8988T (cell line): ENCODE results near the gene ATXN1.
"Not testable (repeated sequence)": the region's sequence is repeated elsewhere in the genome, so short reads cannot be mapped to it uniquely, and the experiment has no call there.

ENCODE experiments used
- DNase-seq: peaks from one replicate; pipeline ENCODE4 v3.0.0; 2011

The ATXN1 gene

DNA sequence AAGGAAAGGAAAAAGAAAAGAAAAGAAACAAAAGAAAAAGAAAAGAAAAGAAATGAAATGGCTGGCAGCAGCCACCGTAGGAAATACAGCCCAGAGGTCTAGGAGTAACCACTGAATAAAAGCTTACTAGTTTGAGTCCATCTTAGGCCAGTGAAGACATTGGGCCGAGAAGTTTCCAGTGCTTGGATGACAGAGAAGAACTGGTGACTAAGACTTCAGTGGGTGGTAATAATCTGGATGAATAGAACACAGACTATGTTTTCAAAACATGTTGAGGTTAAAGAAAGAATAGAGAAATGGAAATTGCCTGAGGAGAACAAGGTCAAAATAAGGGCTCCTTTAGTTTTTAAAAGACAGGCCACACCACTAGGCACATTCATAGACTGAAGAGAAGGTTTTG, 198.8 kb downstream of the ATXN1 start:
- no peak for DNase-seq

DNA sequence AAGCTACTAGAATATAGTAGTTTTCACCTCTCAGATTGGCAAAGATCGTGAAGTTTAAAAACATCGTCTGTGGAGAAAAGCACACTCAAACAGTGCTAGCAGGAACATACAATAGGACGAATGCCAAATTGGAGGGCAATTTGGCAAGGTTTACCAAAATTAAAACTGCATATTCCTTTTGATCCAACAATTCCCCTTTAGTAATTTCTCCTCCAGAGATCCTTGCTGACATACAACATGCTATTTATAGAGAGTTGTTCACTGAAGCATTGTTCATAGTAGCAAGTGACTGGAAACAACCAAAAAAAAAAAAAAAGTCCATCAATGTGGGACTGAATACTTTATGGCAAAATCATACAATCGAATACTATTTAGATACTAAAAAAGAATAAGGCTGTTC, 202.2 kb downstream of the ATXN1 start:
- no peak for DNase-seq

DNA sequence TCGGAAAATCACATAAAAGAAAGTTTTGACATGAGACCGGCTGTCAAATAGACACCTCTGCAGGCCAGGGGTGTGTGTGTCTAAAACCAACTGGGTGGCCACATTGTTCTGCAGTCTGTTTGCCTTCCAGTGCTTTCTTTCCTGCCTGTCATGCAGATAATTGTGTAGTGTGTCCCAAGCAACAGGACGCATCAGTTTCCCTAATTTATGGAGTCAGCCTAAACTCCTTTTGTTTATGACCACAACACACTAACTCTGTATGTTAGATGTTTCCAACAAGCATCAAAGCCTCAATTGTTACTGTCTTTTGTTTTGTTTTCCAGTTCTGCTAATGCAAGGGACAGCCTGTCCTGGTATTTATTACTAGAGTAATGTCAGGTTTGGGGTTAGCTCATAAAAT, 205.7 kb downstream of the ATXN1 start:
- no peak for DNase-seq

DNA sequence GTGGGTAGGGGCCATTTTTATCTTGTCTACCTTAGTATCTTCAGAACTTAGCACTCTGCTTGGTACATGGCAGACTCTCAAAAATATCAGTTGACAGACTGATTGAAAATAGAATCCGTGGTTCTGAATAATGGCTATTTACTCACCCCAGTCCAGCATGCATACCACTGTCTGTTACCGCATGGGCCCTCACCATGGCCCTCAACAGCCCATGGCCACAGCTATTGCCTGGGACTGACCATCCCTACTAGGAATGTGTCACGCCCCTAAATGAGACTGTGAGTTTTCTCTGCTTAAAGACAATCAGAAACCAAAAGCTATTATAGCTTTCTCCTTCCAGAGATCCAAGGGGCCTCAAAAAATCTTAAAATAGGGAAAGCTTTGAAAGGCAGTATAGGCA, 207.7 kb downstream of the ATXN1 start:
- no peak for DNase-seq

DNA sequence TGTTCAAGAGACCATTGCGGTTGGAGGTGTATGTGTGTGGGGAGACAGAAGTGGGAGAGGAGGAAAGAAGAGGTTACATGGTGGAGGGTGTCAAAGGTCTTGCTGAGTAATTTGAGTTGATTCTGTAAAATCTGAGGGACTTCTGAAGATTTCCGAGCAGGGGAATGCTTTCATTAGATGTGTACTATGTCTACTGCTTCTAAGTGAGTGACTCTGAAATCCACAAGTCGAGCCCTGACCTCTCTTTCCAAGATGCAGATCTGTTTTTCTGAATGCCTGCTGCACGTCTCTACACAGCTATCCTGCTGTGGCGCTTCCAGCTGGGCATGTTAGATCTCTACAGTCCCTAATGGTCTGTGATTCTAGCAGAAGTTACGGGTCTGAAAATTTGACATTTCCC, 209.8 kb downstream of the ATXN1 start:
- no peak for DNase-seq

DNA sequence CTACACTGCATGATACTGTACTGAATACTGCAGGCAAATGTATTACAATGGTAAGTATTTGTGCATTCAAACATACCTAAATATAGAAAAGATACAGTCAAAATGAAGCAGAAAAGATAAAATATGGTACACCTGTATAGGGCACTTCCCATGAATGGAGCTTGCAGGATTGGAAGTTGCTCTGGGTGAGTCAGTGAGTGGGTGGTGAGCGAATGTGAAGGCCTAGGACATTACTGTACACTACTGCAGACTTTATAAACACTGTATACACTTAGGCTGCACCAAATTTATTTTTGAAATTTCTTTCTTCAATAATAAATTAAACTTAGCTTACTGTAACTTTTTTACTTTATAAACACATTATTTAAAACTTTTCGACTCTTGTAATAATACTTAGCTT, 213.1 kb downstream of the ATXN1 start:
- no peak for DNase-seq

DNA sequence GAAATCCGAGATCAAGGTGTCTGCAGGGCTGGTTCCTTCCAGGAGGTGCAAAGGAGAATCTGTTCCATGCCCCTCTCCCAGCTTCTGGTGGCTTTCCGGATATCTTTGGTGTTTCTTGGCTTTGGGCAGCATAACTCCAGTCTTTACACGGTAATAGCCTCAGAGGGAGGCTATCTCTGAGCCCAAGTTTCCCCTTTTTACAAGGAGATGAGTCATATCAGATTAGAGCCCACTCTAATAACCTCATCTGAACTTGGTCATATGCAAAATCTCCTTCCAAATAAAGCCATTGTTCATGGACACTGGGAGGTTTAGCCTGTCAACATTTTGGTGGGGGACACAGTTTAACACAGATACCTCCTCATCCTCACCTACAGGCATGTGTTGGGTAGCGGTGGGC, 213.7 kb downstream of the ATXN1 start:
- DNase-seq, result no peak

DNA sequence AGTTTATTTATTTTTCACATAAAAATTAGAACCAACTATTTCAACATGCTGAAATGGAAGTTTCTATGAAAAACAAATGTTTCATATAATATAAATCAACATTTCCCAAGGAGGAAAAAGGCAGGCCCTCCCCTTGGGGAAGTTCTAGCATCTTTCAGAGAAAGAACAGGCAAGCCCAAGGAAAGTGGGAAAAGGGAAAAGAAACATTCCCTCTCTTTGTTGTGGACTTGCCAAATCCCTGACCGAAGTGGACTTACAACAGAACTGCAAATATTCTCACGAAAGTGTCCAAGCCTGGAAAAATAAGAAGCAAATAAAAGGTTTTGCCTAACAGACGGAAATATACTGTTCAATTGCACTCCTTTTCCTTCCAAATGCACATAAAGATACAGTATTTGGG, 214.4 kb downstream of the ATXN1 start:
- no peak for DNase-seq

DNA sequence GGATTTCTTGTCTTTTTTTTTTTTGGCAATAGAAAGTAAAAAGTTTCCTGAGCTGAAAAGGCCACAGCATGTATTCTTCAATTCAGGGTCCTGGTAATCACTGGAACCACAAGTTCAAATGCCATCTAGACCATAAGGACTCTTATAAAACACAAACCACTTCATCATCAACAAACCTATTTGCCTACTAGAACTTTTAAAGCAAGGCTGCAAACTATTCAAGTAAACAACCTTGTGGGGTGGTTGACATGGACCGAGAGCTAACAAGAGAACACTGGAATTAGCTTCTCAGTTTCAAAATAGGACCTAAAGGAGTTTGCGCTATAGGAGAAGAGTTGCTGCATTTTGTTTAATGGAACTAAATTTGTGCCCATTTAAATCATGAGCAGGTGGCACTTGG, 215.9 kb downstream of the ATXN1 start:
- no peak for DNase-seq

DNA sequence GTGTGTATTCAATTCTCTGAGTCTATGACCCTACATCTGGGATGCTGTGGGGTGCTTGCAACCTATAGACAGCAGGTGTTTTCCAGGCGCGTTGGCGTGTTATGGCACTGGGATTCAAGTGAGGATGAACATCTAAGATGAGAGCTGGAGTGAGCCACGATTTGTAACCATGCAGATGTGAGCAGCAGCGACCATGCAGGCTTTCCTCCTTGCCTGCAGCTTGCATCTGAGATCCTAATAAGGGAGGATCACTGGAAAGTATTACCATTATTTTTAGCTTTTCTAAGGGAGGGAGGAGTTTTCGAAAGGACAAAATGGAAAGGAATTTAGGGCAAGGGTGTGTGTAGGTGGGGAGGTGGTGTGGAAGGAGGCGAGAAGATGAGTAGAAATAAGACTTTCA, 216.7 kb downstream of the ATXN1 start:
- DNase-seq, result no peak

DNA sequence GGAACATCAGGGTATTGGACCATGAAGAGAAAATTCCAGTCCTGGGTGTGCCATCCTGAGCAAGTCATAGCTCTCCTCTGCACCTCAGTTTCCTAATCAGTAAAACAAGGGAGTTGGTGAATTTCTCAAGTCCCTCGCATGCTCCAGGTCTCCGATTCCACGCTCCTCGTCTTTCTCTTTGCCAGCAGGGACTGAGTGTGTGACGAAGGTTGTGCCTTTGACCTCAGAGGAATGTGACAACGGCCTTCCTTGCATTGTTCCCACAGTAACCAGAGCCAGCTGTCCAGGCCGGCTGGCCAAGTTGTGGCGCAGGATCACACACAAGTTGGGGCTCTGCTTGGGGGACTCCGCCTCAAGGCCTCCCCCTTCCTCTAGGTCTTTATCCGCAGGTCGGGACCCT, 217.3 kb downstream of the ATXN1 start:
- DNase-seq, result no peak

DNA sequence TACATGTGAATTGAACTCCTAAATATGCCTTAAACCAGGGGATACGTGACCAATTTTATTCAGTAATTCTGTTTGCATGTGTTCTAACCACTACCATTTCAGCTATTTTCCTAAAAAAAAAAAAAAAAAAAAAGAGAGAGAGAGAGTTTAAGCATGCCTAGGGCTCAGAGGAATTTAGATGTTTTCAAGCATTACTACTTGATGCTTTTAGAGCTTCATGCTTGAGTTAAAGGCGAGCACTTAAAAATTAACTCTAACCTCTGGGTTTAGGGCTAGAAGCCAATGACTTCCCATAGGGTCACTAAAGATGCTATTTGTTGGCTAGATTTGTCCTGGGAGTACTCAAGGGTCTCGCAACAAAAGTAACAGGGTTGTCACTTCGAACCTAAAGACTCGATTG, 217.7 kb downstream of the ATXN1 start:
- no peak for DNase-seq

DNA sequence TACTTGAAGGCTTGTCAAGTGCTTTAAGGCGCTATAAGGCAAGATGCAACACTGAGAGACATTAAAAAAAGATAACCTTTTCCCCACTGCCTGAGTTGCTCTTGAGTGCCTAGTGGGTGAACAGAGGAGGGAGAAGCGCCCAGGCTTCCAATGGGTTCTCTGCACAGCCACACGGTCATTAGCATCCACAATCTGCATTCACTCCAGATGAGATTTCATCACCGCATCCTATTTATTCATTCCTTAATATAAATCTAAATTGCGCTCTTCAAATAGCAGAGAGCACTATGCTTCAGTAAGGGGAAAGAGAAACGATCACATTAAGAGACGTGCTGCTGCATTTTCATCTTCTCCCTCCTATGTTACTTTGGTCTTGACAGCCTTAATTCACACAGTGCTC, 219.2 kb downstream of the ATXN1 start:
- DNase-seq, result no peak

DNA sequence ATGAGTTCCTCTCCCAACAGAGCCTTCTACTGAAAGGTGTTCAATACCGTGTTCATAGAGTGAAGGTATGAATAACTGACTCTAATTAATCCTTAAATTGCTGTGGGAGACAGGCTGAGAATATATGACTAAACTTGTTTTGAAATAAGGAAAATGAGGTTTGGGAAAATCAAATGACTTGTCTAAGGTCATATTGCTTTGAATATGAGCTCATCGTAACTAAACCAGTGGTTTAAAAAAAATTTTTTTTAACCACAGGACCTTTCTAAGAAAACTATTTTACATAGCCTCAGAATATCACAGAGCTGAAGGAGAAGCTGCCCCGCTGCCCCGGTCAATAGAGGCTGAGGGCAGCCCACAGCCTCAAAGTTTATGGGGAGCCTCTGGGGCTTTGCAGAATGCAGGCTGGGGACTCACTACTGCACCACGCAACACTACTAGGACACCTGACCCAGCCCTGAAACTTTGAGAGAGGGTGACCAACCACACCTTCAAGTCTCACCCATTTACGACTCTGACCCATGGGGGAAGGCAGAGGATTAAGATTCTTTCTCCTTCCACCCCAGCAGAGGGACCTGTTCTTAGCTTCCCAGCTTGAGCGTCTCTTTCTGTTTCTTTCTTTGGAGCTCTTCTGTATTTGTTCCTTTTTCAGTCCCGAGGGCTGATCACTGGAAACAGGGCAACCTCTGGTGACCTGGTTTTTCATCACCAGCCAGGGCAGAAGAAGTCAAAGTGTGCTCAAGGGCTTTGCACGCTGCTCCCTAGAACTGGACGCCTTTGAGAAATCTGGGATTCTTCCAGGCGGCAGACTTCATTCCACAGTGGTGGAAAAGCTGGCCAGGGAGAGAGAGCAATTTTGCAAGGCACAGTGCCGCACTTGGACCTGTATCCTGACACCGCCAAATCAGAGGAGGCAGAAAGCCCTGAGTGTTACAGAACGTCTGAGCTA, 220.2 kb downstream of the ATXN1 start:
- DNase-seq, result no peak

DNA sequence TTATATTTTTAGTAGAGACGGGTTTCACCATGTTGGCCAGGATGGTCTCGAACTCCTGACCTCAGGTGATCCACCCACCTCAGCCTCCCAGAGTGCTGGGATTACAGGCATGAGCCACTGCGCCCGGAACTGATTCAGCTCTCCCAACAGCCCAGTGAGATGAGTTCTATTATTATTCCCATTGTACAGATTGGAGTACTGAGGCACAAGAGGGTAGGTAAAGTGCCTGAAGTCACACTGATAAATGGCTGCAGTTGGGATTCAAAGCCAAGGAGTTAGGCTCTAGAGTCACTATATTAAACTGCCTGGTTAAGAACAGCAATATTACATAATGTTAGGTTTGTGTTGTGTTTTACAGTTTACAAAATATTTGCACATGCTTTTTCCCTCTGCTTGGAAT, 220.9 kb downstream of the ATXN1 start:
- not testable (repeated sequence) for DNase-seq

DNA sequence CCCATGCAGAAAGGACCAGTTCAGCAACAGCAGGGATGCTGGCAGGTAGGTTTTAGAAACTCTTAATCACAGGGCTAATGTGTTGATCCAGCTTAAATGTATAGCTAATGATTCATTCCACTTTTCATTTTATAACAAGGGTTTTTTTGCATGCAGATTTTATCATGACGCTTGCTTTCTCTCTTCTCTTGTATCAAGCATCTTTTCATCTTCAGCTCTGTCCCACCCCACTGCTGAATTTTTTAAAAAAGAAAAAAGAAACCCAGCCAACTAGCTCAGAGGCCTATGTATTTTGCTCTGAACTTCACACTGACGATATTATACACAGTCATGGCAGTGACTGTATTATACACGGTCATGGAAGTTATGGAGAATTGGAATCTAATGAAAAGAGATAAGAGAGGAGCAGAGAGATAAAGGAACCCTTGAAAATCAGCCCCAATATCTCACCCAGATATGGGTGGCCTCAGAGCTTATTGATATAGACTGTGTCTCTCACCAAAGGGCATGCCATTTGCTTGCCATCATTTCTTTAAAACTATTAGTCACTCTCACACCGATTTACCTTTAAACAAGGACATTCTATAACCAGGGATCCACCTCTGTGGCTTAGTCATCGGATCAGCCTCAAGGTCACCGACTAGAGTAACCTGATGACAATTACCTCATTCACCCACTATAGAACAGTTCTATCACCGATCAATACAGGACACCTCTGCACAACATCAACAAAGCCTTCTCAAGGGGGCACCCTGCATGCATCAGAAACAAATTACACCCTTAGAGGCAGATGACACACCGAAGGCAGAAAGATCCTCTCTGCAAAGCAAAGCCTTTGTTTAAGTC, 222.0 kb downstream of the ATXN1 start:
- DNase-seq, result no peak

DNA sequence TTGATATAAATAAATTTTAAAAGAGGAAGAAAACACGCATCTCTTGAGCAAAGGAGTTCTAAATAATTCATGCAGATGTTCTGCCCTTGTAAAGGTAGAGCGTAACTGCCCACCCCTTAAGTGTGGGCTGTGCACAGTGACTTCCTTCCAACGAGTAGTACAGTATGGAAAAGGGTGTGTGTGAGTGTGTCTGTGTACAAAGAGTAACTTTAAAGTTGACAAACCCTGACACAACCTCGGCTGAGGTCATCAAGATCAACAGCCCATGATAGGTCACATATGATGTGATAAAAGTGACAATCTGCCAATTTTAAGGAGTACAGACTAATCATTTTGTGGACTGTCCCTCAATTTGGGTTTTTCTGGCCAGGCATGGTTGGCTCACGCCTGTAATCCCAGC, 225.7 kb downstream of the ATXN1 start:
- no peak for DNase-seq

DNA sequence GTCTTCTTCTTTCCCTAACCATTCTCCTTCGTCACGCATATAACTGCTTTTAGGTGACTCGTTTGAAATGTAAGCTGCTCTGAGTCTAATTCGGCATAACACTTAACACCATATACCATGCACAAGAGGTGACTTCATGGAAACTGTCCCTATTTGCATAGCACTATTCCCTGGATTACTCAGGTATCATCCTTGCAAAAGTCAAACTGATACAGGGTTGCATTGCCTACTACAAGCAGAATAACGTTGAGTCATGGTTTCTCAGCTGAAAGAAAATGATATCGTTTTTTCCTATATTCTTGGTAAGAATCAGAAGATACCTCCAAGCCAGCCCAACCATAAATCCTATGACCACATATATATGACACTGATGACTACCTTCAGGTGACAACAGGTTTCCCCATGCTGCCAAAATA, 227.5 kb downstream of the ATXN1 start:
- no peak for DNase-seq

DNA sequence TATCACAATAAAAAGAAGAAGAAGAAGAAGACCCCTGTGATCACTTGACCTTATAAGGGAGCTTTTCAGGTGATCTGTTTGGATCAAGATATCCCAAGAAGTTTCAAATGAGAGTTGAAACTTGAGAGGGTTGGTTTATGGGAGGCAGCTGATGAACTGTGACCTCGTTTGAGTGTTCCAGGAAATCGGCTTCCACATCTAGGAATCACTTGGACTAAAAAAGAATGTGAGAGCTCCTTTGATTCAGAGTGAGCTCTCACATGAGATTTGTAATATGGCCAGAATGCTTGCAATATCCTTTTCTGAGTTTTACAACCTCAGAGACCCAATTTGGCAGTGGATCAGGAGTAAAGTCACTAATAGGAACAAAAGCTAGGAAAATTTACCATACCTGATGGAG, 228.1 kb downstream of the ATXN1 start:
- no peak for DNase-seq

DNA sequence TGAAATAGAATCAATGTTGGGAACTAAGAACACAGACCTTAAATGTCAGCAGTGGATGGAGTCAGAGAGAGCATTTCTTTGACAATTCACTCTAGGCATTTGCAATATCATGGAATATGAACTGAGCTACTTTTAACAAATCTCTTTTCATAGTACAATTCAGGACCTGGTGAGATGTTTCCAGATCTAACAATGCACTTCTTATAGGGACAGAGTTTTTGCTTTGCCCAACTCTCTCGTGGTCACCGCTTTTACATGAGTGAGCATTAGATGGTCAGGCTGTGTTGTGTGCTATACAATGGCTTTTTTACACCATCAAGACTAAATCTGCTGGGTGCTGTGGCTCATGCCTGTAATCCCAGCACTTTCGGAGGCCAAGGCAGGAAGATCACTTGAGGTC, 233.6 kb downstream of the ATXN1 start:
- no peak for DNase-seq

DNA sequence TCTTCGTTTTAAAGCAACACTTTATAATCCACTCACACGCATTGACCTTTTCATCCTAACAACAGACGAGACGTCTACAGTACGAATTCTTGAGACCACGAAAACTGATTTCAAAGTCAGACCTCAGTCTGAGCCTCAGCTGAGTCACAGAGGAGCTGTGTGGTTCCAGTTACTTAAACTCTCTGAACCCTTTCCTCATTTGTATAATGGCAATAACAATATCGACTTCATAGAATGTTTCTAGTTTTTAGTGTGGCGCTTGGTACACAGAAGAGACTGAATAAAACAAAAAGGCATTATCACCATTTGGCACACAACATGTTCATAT, 236.9 kb downstream of the ATXN1 start:
- DNase-seq, result no peak

DNA sequence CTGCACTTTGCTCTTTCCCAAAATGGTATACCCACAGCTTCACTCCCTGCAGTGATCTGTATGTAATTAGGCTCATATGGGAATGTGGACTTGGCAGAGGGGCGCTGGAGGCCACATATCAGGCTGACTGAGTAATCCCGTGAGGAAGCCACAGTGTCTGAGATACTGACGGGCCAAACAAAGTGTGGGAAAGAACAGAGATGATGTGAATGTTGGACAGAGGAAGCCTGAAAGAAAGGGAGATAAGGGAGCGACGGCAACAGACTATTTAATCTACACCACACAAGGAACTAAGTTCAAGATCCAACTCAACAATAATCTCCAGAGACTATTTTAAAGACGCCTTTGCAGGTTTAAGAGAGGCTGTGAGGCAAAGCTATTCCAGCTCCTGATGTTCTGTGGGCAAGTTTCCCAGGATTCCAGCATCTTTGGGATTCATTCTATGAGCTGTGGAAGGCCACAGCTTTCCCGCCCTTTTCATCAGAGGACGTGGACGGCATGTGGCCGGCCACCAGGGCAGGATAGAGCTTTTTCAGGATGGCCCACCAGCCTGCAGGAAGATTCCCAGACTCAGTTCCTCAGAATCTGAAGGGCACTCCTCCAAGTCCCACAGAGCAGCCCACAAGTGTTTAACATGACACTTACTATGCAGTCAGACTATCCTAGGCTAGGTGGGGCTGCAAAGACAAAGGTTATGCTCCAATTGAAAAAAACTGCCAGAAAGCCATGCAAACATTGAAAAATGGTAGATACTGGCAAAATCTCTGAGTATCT, 237.5 kb downstream of the ATXN1 start:
- DNase-seq, result no peak

DNA sequence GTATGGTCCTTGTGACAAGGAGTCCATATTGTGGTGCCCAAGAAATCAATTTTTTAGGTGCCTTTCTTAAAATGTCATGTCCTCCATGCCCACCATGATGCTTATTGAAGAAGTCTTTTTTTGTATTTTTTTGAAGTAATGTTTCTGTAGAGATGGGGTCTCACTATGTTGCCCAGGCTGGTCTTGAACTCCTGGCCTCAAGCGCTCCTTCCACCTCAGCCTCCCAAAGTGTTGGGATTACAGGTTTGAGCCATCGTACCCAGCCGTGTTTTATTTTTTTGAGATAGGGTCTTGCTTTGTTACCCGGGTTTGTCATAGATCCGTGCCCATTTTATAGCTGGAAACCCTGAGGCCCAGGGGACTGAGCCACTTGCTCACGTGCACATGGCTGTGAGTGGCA, 238.3 kb downstream of the ATXN1 start:
- DNase-seq, result no peak

DNA sequence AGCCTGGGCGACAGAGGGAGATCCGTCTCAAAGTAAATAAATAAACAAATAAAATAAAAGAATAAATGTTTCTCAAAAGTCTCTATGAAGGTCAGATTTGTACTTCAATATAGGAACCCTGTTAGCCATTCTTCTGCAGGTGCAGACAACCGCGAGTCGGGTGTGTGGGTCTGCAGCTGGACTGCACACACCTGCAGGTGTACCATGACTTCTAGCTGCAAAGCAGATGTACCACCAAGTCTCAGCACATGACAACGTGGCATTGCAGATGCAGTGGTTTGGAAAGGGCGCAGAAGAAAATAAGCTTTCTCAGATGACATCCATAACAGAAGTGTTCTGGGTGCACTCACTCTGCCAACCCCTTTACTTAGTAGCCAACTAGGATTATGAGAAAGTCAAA, 239.7 kb downstream of the ATXN1 start:
- DNase-seq, result no peak
